GM10266 (cell line): ENCODE measurements around the gene GSTK1.

Experiments
- DNase-seq: peaks from one replicate; pipeline ENCODE4 v3.0.0; 2012; ENCODE audit errors: extremely low spot score
- CTCF ChIP-seq: IDR thresholded peaks from 2 replicates; pipeline ENCODE4 v1.5.1; 2012; ENCODE audit warnings: mild to moderate bottlenecking, low read depth; ENCODE audit not compliant: control insufficient read depth, insufficient read depth; ENCODE audit errors: missing control alignments

GSTK1 gene

GRCh38 chr7:143283381-143283780 is 20.1 kb downstream of the GSTK1 start:
- no peak for DNase-seq
- TF ChIP-seq CTCF, result no peak

DNA sequence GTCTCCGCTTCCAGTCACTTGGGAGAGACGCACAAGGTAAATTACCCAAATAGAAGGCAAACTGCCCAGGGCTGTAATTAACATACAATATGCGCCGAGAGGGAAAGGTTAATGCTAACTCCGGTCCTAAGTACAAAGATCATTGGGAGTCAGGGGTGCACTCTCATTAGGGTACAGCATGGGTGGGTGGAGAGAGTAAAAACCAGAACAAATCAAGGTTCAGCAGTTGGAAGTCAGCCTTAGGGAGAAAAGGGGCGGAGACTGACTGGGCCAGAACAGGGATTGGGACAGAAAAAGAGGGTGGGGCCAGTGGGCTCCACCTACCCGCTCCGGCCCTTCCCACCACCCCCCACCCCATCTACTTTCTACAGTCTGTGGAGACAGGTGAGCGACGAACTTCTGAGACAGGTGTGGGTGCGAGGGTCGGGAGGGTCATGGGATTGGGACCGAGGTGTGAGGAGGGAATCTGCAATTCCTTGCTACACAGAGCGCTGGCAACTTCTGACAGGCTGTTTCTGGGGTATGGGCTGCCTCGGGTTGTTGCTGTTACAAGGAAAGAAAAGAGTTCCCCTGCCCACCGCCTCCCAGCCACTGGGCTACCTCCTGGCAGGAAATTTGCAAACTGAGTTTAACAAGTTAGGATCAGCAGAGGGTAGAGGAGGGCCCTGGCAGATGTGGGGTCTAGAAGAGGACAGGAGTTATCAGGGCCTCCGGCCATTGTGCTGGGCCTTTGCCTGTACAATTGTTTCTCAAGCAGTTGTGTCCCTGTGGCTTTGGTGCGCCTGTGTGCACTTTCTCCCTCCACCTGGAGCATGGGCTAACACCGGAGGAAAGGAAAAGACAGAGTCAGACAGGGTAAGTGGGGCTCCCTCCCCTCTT is 21.6 kb downstream of the GSTK1 start, which contains the start of gene TMEM139:
Gene TMEM139, plus strand, starts transcription at position 368 of the 879 bp plus-strand sequence. CDS start 1,000 bp downstream, outside the sequence.
- TF ChIP-seq CTCF, result no peak
- DNase-seq, result no peak

DNA sequence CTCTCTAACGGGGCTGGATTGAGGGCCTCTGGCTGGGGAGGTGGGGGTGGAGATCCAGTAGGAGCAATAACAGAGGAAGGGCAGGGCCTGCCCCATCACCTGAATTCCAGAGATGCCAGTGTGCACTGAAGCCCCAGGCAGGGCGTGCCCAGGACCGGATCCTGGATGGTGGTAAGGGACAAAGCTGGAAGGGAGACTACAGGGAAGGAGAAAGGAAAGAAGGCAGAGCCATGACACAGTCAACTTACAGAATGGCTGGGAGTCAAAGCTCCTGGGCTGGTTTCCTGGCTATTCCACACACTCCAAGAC is 22.2 kb downstream of the GSTK1 start:
- TF ChIP-seq CTCF, result no peak

DNA sequence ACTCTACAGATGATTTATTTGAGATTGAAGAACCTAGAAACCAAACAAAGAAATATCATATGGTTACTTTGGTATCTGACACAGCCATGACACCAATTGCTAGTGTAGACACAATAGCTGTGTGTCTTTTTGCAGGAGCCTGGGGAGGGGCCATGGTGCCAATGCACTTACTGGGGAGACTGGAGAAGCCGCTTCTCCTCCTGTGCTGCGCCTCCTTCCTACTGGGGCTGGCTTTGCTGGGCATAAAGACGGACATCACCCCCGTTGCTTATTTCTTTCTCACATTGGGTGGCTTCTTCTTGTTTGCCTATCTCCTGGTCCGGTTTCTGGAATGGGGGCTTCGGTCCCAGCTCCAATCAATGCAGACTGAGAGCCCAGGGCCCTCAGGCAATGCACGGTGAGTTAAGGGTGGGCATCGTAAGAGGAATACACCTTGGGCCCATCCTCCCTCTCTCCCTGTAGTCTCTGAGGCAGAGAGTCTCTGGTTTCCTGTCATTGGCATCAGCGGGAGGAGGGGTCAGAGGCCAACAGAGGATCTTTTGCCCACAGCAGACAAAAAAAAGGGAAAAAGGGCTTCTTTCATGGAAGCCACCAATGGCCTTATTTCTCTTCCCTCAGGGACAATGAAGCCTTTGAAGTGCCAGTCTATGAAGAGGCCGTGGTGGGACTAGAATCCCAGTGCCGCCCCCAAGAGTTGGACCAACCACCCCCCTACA is 22.7 kb downstream of the GSTK1 start:
- TF ChIP-seq CTCF, result no peak
- no peak for DNase-seq

More for the DNA sequence above, 22.2 kb downstream of the GSTK1 start:
- no peak for DNase-seq

DNA sequence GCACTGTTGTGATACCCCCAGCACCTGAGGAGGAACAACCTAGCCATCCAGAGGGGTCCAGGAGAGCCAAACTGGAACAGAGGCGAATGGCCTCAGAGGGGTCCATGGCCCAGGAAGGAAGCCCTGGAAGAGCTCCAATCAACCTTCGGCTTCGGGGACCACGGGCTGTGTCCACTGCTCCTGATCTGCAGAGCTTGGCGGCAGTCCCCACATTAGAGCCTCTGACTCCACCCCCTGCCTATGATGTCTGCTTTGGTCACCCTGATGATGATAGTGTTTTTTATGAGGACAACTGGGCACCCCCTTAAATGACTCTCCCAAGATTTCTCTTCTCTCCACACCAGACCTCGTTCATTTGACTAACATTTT is 23.3 kb downstream of the GSTK1 start:
- DNase-seq, result no peak
- no peak for TF ChIP-seq CTCF

DNA sequence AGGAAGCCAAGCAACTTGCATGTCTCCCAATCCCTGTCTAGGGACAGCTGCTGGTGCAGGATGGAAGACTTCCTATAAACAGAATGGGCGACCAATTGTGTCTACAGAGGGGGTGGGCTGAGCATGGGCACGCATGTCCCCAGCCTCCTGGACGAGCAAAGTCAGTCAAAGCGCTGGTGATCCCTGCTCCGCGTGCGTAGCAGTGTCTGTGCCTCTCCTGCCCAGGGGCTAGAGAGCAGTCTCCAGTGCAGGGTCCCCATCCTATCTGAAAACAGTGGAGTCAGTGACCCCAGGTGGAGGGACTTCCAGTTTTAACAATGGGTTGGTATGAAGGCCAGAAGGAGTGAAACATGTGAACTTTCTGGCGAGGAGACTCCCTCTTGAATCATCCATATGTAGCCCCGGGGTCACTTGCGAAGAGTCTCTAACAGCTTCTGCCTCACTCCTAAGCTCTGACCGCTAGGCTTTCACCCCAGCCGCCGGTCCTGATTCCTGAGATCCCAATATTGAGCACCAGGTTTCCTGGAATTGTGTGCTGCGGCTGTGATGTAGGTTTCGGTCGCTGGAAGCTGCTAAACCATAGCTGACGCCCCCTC is 24.2 kb downstream of the GSTK1 start:
- TF ChIP-seq CTCF, result no peak
- DNase-seq, result no peak
